Measurements from ENCODE around the gene PCDH15. TPM values are rescaled to one million over a fixed set of nuclear protein-coding genes. Genes with fewer than 3 reads are reported as not detected.

PCDH15 gene
- 11.9 TPM for polyA plus RNA-seq (ENCODE audit: insufficient read length)
- long read RNA-seq, donor 1, partial matches to known transcripts = 5 of 5 reads
- long read RNA-seq, donor 1, other reads (novel, unspliced or antisense) = 0 of 5 reads
- long read RNA-seq, donor 2, partial matches to known transcripts = 5 of 5 reads
- long read RNA-seq, donor 2, other reads (novel, unspliced or antisense) = 0 of 5 reads
- long read RNA-seq, donor 3 = 0 reads
- long read RNA-seq, donor 4 = 0 reads
- long read RNA-seq, donor 5 = 0 reads
- long read RNA-seq, donor 6 = 0 reads
- long read RNA-seq, donor 7 = 0 reads
- long read RNA-seq, donor 8 = 0 reads

DNA sequence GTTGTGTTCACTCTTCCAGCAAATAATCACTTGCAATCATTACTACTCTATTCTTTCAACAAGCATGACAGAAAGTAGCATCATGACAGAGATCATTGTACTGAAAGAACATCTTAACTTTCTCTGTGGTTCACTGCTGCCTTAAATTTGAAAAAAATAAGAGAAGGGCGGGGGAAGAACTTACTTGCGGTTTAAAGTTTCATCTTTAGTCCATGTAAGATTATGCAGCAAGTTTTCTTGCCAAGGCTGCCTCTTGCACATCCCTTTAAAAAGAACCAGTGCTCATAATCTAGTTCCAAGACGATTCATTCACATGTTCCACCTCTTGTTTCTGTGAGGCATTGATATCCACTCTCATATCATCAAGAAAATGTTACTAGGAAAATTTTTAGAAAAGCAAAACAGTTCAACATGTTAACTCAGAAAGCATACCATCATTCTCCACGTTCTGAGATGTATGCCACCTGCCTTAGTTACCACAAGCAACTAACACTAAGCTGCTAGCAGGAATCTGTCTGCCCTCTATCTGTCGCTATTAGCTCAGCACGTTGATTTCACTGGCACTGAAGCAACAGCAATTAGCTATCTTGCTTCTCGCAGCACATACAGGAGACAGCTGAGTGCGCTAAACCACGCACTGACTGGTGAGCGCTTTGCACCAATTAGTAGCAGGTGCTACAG, at the start of gene PCDH15:
PCDH15 (minus strand) TSS at position 491 of the 681 bp plus-strand sequence. CDS start 136,969 bp downstream, outside the sequence.
- DNase-seq = peak; percentile 67

DNA sequence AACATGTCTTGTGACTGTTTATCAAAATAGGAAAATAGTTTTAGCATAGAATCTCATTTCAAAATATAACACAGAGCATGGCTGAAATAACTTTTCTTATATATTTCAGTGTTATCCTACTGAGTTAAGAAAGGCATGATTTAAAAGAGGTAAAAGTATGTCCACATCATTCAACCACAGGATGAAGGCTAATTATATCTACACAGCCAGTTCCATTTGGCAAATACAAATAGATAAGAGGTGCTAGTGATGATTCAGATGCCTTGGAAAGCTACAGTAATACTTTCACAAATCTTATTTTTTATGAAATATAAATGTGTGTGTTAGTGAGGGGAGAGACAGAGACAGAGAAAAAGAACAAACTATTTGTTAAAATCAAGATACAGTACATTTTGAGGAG, 42.9 kb upstream of the PCDH15 start:
- no peak for DNase-seq

DNA sequence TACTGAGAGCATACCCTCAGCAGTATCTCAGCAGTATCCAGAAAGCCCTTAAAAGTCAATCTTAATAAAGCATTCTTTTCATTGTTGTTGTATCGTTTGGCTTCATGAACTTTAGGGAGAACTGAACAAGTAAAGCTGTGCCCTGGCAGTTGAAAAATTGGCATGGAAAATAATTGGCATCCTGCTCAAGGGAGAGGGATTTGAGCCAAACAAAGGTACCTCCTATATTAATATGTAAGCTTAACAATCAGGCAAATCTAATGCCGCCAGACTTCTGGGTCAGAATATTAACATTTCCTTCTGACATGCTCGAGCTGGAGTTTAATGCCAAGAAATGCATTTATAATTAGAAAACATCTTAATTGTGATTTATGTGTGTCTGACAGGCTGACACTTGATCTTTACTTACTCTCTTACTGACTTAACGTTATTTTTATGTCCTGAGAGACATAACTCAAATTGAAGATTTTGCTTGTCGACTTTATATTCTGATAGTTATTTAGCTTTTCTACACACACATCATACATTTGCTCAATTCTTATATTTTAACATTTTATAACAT, 42.1 kb upstream of the PCDH15 start:
- peak; percentile 14 for DNase-seq

DNA sequence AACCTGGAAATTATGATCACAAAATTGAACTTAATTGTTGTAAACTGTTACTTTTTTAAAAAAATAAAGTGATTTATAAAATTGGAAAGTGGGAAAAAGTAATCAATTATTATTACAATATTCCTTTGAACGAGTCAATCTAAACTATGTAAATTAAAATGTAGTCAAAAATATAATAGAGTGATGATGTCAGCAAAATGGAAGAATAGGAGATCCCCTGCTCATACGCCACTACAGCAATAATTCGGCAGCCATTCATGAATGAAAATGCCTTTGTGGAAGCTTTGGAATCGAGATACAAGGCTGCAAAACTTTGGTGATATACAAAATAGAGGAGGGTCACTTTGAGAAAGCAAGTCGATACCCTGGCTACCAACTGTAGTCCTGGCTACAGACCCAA, 36.4 kb upstream of the PCDH15 start:
- no peak for DNase-seq

DNA sequence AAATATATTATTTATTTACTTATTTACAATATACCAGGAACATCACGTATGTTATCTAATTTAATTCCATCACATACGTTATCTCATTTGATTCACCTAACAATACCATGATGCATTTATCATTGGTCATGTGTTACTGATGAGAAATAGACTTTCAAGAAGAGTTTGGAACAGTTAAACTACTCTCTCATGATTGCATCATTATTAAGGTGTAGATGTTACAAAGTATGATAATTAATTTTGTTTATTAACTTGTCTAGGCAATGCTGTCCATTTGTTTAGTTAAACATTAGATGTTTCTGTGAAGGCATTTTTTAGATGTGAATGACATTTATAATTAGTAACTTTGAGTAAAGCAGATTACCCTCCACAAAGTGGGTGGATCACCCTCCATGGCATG, 32.0 kb upstream of the PCDH15 start:
- DNase-seq = no peak

DNA sequence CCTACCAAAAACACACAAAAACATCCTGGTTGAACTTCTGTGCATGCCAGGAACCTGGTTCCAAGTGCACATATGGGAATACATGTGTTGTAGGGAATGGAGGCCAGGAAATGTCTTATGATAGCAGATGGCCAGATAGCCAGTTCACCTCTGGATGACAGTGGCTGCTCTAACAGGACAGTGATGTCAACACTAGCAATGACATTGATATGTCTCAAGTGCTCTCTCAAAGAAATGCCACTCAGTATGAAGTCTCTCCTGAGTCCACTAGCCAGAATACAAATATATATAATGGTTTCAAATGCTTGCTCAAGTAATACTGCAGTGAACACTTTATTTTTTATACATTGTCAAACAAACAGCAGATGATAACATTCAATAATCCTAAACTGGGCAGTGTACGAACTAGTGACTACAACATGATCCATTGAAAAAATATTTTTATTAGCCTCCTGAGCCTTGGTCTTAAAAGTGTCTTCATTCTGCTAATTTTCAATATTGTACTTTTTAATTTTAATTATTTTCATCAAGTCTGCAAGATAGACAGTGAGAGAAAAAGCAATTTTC, 26.0 kb upstream of the PCDH15 start:
- no peak for DNase-seq

DNA sequence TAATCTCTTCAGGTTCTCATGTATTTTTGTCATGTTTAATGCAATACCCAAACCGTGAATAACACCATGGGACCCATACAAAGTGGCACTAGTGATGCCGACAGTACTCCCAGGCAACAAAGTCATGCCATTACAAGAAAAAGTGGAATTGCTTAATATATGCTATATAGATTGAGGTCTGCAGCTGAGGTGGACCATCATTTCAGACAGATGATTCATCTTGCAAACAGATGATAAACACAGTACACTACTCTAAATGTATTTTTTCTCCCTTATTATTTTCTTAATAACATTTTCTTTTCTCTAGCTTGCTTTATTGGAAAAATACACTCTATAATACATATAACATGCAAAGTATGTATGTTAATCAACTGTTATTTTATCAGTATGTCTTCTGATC, 14.6 kb upstream of the PCDH15 start:
- no peak for DNase-seq

DNA sequence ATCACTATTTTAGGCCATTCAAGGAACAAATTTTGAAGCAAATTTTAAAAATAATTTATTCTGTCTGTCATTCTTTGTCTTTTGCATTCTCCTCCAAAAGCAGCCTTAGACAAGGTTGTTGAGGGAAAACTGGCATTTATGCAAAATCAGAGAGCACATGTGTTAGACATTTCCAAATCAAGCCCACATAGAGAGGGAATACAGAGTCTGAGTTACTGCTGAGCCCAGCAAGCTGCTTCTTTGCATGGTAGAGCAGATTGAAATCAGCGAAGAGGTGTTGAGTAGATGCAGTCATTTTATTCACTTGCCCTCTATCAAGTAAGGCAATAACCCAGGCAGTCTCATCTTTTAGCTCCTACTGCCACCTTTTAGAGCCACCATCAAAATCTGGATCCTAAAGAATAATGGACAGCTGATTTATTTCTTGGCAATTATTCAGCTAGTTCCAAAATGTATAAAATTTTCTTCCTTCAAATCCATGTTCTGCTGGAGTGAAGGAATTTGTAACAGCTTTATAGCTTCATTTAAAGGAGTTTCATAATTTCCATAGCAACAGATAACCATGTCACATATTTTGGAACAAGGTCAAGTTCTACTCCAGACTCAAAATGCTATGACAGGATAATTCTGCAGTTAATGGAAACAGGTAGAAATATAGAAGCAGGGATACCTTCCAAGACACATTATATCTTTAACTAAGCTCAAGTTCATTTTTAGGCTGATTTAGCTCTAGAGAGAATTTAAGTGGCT, 7.3 kb upstream of the PCDH15 start:
- DNase-seq = no peak

DNA sequence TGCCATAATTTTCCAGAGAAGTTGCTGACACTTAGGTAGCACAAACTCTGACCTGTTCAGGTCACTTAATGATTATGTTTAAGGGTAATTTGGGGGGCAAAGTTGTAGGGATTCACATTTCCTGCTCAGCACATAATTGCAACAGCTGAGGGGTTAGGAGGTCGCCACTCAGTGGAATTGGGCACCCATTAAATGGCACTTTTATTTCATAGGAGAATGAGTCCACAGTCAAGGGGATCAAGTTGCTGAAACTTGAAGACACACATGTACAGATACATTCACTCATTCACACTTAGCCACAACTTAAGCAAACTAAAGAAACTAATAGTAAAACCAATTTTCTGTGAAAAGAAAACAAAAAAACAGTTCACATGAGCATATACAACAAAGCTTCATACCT, 1.5 kb downstream of the PCDH15 start:
- DNase-seq = peak; percentile 46

DNA sequence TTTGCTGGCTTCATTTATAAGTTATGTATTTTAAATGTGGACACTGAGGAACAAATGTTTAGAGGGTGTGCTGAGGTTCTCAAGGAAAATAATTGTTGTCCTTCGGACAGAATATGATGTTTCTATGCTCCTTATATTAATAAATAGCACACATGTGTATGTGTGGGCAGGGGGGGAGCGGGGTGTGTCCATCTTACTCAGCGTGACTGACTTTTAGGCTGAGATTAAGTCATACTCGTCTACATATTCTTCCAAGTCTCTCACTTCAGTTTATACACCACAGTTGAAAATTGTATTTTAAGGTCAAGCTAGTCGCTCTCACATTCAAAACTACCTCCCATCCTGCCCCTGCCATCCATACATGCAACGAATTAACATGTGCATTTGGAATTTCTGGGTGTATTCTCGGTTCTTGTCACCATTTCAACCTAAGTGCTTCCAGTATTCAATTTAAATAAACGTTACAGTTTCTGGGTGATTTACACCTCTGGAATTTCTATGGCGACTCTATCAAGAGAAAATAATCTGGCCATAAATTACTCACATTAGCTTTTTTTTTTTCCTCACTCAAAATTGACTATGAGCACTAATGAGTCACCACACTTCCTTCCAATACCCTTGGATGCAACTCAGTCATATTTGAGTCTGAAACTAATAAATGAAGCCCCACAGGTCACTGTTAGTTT, 3.3 kb downstream of the PCDH15 start:
- DNase-seq = no peak

DNA sequence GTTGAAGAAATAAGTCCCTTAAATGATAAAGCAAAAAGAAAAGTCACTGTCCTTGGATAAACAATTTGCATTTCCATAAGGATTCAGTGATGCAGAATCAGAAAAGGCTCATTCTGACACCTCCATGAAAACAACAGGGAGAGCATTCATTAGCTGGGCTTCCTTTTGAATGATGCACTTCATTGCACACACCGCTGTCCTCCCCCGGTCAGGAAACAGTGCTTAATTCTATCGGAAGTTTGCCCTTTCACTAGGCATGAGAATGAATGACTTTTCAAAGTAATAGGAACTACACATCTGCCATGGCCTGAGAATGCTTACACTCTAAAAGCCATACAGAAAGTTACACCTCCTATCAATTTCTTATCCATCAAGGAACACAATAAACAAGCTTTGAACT, 4.2 kb downstream of the PCDH15 start:
- peak; percentile 37 for DNase-seq

DNA sequence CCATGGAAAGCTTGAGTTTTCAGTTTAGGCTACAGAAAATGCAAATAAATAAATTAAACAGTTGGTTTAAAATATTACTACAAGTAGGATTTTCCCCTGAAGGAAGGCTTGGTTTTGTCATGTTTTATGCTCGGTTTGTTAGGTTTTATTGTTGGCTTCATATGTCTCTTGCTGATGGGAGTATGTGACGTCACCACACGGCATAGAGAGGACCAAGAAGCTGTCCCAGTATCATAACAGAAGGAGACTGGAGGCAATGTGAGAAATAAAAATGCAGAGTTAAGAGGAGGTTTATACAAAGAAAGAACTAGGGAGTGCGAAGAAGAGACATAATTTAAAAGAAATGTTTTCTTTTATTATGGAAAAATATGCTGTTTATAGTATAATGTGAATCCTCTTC, 24.4 kb downstream of the PCDH15 start:
- no peak for DNase-seq

DNA sequence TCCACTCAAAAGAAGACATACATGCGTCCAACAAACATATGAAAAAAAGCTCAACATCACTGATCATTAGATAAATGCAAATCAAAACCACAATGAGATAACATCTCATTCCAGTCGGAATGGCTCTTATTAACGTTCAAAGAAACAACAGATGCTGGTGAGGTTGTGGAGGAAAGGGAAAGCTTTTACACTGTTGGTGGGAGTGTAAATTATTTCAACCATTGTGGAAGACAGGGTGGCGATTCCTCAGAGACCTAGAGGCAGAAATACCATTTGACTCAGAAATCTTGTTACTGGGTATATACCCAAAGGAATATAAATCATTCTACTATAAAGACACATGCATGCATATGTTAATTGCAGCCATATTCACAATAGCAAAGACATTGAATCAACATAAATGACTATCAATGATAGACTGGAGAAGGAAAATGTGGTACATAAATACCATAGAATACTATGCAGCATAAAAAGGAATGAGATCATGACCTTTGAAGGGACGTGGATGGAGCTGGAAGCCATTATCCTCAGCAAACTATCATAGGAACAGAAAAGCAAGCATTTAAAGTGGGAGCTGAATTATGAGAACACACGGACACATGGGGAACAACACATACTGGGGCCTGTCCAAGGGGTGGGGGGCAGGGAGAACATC, 28.4 kb downstream of the PCDH15 start:
- no peak for DNase-seq

DNA sequence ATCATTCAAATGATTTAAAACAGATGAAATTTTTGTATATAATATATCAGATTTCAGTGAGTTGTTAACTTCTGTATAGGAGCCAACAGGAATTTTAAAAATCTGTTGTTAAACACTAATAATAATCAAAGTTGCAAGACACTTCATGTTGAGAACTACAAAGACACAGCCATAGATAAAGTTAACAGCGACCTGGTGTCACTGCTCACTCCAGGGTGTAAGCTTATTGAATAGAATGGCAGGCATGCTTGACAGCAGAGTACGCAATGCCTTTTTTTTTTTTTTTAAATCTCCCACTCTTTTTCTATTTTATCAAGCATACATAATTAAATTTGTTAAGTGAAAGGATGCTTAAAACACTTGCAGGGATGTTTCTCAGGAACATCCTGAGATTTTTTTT, 32.0 kb downstream of the PCDH15 start:
- no peak for DNase-seq

DNA sequence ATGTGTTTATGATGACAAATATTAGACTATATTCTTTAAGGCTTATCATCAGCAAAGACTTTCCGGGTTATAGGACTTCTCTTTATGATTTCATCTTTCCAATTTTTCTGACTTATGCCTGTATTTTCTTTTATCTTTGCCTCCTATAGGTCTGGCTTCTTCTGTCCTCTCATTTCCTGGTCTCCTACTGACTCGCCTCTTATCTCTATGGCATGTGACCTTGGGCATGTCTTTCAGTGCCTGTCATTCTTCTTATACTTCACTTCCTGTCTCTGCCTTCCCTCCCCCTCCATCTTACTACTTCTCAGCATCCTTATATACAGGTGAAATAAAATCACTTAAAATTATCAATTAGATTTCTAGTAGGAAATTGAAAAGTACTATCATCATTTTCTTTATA, 42.2 kb downstream of the PCDH15 start:
- no peak for DNase-seq

DNA sequence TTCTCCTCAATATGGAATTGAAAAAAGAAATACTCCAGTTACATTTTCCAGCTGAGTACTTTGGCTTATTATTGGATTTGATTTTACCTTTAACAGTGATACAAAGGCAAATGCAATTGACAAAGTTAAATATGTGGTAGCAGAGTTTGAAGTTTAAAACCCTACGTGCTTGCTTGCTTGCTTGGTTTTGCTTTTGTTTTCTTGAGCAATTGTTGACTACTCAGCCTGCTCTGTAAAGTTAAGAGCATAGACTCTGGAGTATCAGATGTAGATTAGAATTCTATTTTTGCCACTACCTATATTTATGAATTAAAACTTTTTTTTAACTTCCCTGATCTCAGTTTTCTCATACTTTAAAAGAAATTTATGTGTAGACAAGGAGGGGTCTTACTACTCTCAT, 51.4 kb downstream of the PCDH15 start:
- DNase-seq = no peak

DNA sequence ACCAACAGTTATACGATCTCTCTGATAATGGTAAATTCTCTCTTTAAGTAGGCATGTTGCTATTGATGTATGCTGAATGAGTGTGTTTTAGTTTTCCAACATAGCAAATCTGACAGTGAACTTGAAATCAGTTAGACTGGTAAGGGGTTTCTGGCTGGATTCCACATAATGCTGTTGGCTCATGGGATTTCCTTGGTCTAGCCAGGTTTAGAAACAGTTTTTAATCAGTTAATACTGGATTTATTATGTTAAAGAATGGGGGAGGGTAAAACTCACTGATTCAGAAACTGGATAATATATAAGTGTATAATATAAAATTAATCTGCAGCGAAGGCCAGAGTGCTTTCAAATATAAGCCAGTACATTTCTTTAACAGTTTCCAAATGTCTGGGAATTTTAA, 55.6 kb downstream of the PCDH15 start:
- no peak for DNase-seq

DNA sequence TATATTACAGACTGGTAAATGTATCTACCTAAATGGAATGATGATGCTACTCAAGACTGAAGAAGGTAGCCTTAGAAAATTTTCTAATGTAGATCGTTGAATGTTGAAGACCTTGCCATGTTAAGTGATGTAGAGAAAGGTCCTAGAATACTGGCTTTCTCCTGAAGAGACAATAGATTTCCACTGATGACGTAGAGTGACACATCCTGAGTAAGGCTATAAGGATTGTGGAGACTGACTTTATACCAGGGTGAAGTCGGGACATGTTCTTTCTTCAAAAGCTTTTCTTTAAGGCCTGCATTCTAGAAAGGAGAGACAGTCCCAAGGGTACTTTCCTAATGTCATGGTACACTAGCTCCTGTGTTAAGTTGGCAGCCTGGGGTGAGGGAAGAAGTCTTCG, 58.6 kb downstream of the PCDH15 start:
- no peak for DNase-seq

DNA sequence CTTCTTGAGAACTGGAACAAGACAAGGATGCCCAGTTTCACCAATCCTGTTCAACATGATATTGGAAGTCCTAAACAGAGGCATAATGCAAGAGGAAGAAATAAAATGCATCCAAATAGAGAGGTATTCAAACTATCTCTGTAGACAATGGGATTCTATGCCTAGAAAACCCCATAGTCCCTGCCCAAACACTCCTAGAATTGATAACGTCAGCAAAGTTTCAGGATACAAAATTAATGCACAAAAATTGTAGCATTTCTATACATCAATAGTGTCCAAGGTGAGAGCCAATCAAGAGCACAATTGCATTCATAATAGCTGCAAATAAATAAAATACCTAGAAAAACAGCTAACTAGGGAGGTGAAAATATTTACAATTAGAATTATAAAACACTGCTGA, 72.5 kb downstream of the PCDH15 start:
- DNase-seq = no peak

DNA sequence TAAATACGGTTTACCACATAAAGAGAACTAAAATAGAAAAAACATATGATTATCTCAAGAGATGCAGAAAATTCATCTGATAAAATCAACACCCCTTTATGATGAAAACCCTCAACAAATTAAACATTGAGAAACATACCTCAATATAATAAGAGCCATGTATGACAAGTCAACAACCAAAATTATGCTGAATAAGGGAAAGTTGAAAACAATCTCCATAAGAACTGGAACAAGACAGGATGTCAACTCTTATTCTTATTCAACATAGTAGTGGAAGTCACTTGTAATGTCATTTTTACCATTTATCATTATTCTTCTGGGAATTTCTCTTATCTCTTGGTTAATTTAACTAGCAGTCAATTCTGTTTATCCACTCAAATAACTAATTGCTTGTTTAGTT, 79.0 kb downstream of the PCDH15 start:
- DNase-seq = no peak

DNA sequence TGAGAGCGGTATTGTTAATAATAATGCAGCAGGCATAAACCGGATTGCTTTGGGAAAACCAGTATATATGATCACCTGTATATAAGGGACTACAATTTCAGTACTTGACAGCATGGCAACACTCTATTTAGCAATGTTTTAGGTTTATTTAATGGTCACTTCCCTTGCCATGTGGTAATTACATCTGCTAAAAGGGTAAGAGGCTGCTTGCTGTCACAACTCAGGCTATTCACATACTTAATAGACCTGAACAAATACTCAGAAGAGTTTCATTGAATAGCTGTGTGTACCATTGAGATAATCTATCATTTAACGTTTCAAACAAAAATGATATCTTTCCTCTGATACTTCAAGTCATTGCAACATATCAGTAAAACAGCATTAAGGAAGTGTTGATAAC, 90.1 kb downstream of the PCDH15 start:
- DNase-seq = no peak

All from left kidney (tissue), 8 donors.